Parietal lobe (tissue), 2 donors: Measurements from ENCODE around the gene DNAH8. TPM values are rescaled to one million over a fixed set of nuclear protein-coding genes. Genes with fewer than 3 reads are reported as not detected.

Source experiments
- small RNA-seq: library from RNA; depleted of rRNA; stranded (forward); fragments of <200 nt; gene quantifications from one replicate; pipeline ENCODE3, GENCODE V24; 2014; ENCODE audit warnings: low replicate concordance
- total RNA-seq: library from RNA; depleted of rRNA; stranded (reverse); fragments of >200 nt; gene quantifications from one replicate; pipeline ENCODE4 v1.2.3, GENCODE V29; 2014

DNAH8 gene
- total RNA-seq = under 0.01 TPM

GRCh38 chr6:38715016-38715689 lies at the start of gene DNAH8:
Gene DNAH8 (plus strand): TSS chr6:38715311. CDS start chr6:38722810, 7,499 bp downstream.

GRCh38 chr6:38702558-38703397 lies 12.3 kb upstream of the DNAH8 start, which contains the start of gene GLO1:
Gene GLO1 (minus strand): TSS chr6:38703145. CDS start chr6:38703054, 91 bp downstream.

GRCh38 chr6:39048481-39049399 lies 333.6 kb downstream of the DNAH8 start, which contains the start of gene GLP1R:
Gene GLP1R (plus strand): TSS chr6:39048781. CDS start chr6:39048841, 60 bp downstream.

Small RNA genes within 50 kb of the gene (small RNA-seq; reads per million reads assigned to genes)
- gene AL034345.1 (not detected), gene RF00393 (not detected)

Other genes starting within 250 kb of the DNAH8 start
- 40.1 TPM for gene BTBD9, start 75.4 kb upstream of the DNAH8 start, total RNA-seq
- 65.1 TPM for gene GLO1, start 12.2 kb upstream of the DNAH8 start, total RNA-seq